ENCODE data around the gene JPT1.
"Not testable (repeated sequence)": the region's sequence is repeated elsewhere in the genome, so short reads cannot be mapped to it uniquely, and the experiment has no call there.

Gene JPT1

GRCh38 chr17:75128694-75129505 is 25.4 kb downstream of the JPT1 start:
- no peak overlapping the region for H3K4me3 ChIP-seq (replicated peaks; ENCODE audit: low read depth, low read length)
- DNase-seq (ENCODE audit: extremely low read depth, low read depth): no peak
- no peak for TF ChIP-seq CTCF (IDR thresholded peaks at IDR 0.05; ENCODE audit: low read depth, low read length, missing control alignments)

GRCh38 chr17:75127936-75128335 is 26.4 kb downstream of the JPT1 start:
- not testable (repeated sequence) for DNase-seq (ENCODE audit: extremely low read depth, low read depth); H3K4me3 ChIP-seq (replicated peaks; ENCODE audit: low read depth, low read length)

GRCh38 chr17:75126954-75127353 is 27.4 kb downstream of the JPT1 start:
- DNase-seq (ENCODE audit: extremely low read depth, low read depth): no peak
- no peak for TF ChIP-seq CTCF (IDR thresholded peaks at IDR 0.05; ENCODE audit: low read depth, low read length, missing control alignments)
- H3K4me3 ChIP-seq (replicated peaks; ENCODE audit: low read depth, low read length): no peak overlapping the region

- no peak for DNase-seq (ENCODE audit: extremely low read depth, low read depth)
- no peak overlapping the region for H3K4me3 ChIP-seq (replicated peaks; ENCODE audit: low read depth, low read length)
- no peak for TF ChIP-seq CTCF (IDR thresholded peaks at IDR 0.05; ENCODE audit: low read depth, low read length, missing control alignments)
Measured at GRCh38 chr17:75125984-75126383, 28.3 kb downstream of the JPT1 start.

GRCh38 chr17:75124819-75125162 is 29.5 kb downstream of the JPT1 start:
- no peak for TF ChIP-seq CTCF (IDR thresholded peaks at IDR 0.05; ENCODE audit: low read depth, low read length, missing control alignments)
- DNase-seq (ENCODE audit: extremely low read depth, low read depth): no peak
- no peak overlapping the region for H3K4me3 ChIP-seq (replicated peaks; ENCODE audit: low read depth, low read length)

- TF ChIP-seq CTCF (IDR thresholded peaks at IDR 0.05; ENCODE audit: low read depth, low read length, missing control alignments): no peak
- peak; percentile 42 for DNase-seq (ENCODE audit: extremely low read depth, low read depth)
- no peak overlapping the region for H3K4me3 ChIP-seq (replicated peaks; ENCODE audit: low read depth, low read length)
Measured at GRCh38 chr17:75124041-75124818, 30.1 kb downstream of the JPT1 start.

- DNase-seq (ENCODE audit: extremely low read depth, low read depth): no peak
- TF ChIP-seq CTCF (IDR thresholded peaks at IDR 0.05; ENCODE audit: low read depth, low read length, missing control alignments): no peak
- no peak overlapping the region for H3K4me3 ChIP-seq (replicated peaks; ENCODE audit: low read depth, low read length)
Measured at GRCh38 chr17:75118307-75118706, 36.0 kb downstream of the JPT1 start.

Measured in HFF-Myc (cell line).